ENCODE measurements around the gene EXOG.

- TF ChIP-seq SRF (IDR thresholded peaks at IDR 0.05; ENCODE audit: low read depth in 2 of 2, low read length in 2 of 2) (no peak), CTCF (IDR thresholded peaks at IDR 0.05 in 2 of 3, conservative IDR thresholded peaks at IDR 0.05 in 1 of 3; ENCODE audit: control insufficient read depth in 2 of 3, extremely low read depth in 1 of 3, insufficient read depth in 1 of 3, low read depth in 3 of 3, low read length in 3 of 3) (no peak), CHD4 (IDR thresholded peaks at IDR 0.05) (no peak), HDAC6 (IDR thresholded peaks at IDR 0.05; ENCODE audit: unreplicated experiment) (no peak), SREBF2 (IDR thresholded peaks at IDR 0.05; ENCODE audit: low read length) (no peak), YY1 (IDR thresholded peaks at IDR 0.05; ENCODE audit: low read depth, low read length) (no peak), NKRF (conservative IDR thresholded peaks at IDR 0.05) (no peak), RUNX3 (IDR thresholded peaks at IDR 0.05; ENCODE audit: low read length) (no peak), ZNF24 (IDR thresholded peaks at IDR 0.05) (no peak), NFYB (IDR thresholded peaks at IDR 0.05; ENCODE audit: insufficient read depth, low read depth, low read length) (no peak), CBX3 (IDR thresholded peaks at IDR 0.05; ENCODE audit: borderline replicate concordance, low read depth) (no peak), POLR2A (IDR thresholded peaks at IDR 0.05; ENCODE audit: low read depth, low read length) (no peak)
These were observed 53.3 kb downstream of the EXOG start for GRCh38 chr3:38549486-38549885.
